Left cardiac atrium (tissue), 4 donors: Measurements from ENCODE around the gene FOXF2. TPM values are rescaled to one million over a fixed set of nuclear protein-coding genes. Genes with fewer than 3 reads are reported as not detected.

Experiments used
- ATAC-seq, 2 donors: fragments of 200-7000 bp; cut with Tn5 transposase; one replicate each; pipeline ENCODE4 v1.9.1; 2020; ENCODE audit warnings: mild to moderate bottlenecking in 2 of 2, moderate library complexity in 2 of 2
- DNase-seq: peaks from one replicate; pipeline ENCODE4 v3.0.0-alpha.2; 2020
- intact Hi-C, 2 donors: fragments of 100-400 bp; cut with DNase I; formaldehyde crosslinking; loops; one replicate each; pipeline versions ENCODE4 v1.14.1 to v1.15.1; 2022 to 2023
- total RNA-seq, 2 donors: library from RNA; stranded (reverse); fragmentation: NEBNext Ultra II Directional; extraction: Animal tissue kit (Norgen Biotek cat#: 25700); gene quantifications; one replicate each; pipeline ENCODE4 v1.2.1, GENCODE V29; 2021
- donor health status: DM: no; HTN: yes; CAD: no.
- donor health status: DM: no; HTN: yes; CAD: no; lungs with severe emphysema.
- donor health status: DM: yes; HTN: yes; CAD: no.
- donor health status: Dilated cardiomyopathy.

The FOXF2 gene
- total RNA-seq, 2 donors from 2014 or later: 0.24 to 0.29 TPM

GRCh38 chr6:1377526-1377925 is 11.8 kb upstream of the FOXF2 start:
- ATAC-seq (no peak), DNase-seq (no peak)
- intact Hi-C loops: no loop called here

- ATAC-seq (no peak), DNase-seq (no peak)
- intact Hi-C loops: no loop called here
These were observed 11.0 kb upstream of the FOXF2 start for GRCh38 chr6:1378065-1379016.

- intact Hi-C loops: no loop called here
- ATAC-seq (no peak), DNase-seq (no peak)
These were observed 10.2 kb upstream of the FOXF2 start for GRCh38 chr6:1379017-1379787.

DNA sequence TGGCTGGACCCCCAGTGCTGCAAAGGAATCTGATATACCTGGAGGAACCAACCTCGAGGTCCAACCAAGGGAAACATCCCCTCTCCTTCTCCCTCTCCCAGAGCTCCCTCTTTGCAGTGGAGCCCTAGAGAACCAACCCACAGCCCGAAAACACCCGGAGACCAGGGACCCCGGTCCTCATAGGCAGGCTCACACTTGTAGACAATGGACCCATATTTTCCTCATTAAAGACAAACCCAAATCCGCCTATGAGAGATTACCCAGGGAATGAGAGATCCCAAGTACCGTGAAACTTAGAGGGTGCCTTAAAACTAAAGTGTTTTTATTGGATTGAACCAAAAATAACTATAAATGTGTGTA is 9.6 kb upstream of the FOXF2 start:
- no peak for DNase-seq
- no peak for ATAC-seq
- intact Hi-C loops: loop anchor here (5.0 kb wide), 3 partner anchors 467 to 787 kb away; no protein-coding TSS in a partner anchor

GRCh38 chr6:1380625-1381427 is 8.6 kb upstream of the FOXF2 start:
- DNase-seq (no peak), ATAC-seq (no peak)
- intact Hi-C loops: loop anchor here (5.0 kb wide), 3 partner anchors 469 to 789 kb away; no protein-coding TSS in a partner anchor

DNA sequence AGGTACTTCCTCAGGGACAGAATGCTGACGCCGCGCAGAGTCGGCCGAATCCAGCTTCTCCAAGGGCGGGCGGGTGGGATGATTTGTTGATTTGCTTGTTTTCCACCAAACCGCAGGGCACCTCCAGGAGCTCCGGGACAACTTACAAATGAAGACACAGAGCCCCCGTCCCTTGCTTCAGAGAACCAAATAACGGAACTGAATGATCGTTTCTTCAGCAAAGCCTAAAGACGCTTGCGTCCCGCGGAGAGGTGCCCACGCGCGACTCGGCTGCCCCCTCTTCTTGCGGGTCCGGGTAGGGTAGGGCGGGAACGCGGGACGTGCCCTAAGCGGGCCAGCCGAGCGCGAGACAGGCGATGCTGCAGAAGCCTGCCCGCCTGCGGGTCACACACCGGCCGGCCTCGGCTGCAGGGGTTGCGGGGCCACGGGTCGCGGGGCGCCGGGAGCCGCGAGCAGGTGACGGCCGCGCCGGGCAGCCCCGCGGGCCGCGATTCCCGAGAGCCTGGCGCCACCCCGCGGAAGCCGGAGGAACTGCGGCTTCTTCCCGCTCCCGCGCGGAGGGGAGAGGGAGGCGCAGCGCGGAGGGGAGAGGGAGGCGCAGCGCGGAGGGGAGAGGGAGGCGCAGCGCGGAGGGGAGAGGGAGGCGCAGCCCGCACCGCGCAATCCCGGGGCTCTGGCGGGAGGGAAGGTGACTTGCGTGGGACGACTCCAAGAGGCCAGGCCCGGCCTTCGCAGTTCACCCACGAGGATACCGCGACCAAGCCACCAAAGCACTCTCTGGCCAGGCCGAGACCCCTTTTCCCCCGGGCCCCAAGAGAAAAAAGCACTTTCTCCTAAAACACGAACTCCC is 7.7 kb upstream of the FOXF2 start:
- DNase-seq: peak; percentile 50
- intact Hi-C loops: loop anchor here (2.0 to 5.0 kb wide), 4 partner anchors 469 to 789 kb away; no protein-coding TSS in a partner anchor
- ATAC-seq: peak; percentile 83 to 84

DNA sequence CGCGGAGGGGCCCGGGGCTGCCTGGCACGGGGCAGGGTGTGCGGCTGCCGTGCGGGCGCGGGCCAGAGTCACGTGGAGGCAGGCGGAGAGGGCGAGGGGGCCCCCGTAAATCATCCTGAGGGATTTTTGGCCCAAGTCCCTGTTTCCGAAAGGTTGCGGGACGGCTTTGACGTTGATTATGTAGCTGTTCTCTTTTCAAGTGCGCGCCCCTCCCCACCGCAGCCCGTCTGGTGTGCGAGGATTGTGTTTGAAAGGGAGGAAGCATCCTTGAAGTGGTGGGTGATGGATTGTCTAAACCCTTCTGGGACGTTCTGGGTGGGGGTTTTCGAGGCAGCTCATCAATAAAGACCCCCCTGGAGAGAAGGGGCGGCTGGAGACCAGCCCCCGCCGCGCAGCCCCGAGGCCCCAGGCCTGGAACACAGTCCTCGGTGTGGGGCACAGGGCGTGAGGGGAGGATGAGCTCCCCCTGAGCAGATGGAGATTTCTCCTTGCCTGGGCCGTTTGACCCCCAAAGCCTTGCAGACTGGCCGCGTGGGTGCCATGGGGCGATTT is 7.0 kb upstream of the FOXF2 start:
- intact Hi-C loops: loop anchor here (2.0 to 5.0 kb wide), 4 partner anchors 470 to 790 kb away; no protein-coding TSS in a partner anchor
- ATAC-seq (no peak), DNase-seq (no peak)

DNA sequence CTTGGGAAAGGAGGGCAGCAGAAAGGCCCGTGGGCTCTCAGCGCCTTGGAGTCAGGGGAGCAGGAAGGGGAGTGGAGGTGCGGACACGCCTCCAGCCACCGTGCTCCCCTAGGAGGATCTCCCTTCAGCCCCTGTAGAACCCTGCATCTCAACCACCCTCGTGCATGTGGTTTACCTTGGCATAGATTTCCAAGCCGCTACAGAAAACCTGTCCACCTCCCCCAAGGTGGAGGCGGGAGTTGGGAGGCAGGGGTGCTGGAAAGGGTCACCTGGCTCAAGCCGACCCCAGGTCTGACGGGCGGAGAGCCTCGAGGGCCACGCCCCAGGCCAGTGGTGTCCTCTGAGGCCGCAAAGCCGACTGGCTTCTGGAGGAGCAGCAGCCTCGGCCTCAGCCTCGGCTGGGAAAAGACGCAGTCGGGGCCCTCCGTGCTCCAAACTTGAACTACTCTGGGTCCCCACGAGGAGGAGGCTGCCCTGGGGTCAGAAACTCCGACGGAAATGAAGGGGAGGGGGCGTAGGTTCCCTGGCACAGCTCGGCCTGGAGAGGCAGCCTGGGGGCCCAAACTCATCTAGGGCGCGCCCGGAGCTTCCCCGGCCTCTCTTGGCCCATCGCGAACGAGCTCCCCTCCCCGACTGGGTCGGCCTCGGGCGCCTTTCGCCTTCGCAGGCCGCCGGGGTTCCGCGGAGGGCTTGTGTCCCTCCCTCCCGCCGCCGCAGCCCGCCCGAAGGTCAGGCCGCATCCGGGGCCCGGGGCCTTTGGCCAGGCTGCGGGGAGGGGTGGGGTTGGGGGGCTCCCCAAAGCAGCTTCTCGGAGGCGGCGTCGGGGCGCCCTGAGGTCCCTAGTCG is 6.3 kb upstream of the FOXF2 start:
- no peak for ATAC-seq
- intact Hi-C loops: loop anchor here (2.0 to 5.0 kb wide), 4 partner anchors 471 to 791 kb away; no protein-coding TSS in a partner anchor

GRCh38 chr6:1383729-1384548 is 5.4 kb upstream of the FOXF2 start:
- intact Hi-C loops: loop anchor here (2.0 to 5.0 kb wide), 4 partner anchors 472 to 792 kb away; no protein-coding TSS in a partner anchor
- DNase-seq: no peak
- no peak for ATAC-seq

More for the DNA sequence above, 6.3 kb upstream of the FOXF2 start:
- no peak for DNase-seq

GRCh38 chr6:1384549-1385128 is 4.7 kb upstream of the FOXF2 start:
- intact Hi-C loops: loop anchor here (5.0 kb wide), 4 partner anchors 472 to 792 kb away; no protein-coding TSS in a partner anchor
- DNase-seq (no peak), ATAC-seq (no peak)

DNA sequence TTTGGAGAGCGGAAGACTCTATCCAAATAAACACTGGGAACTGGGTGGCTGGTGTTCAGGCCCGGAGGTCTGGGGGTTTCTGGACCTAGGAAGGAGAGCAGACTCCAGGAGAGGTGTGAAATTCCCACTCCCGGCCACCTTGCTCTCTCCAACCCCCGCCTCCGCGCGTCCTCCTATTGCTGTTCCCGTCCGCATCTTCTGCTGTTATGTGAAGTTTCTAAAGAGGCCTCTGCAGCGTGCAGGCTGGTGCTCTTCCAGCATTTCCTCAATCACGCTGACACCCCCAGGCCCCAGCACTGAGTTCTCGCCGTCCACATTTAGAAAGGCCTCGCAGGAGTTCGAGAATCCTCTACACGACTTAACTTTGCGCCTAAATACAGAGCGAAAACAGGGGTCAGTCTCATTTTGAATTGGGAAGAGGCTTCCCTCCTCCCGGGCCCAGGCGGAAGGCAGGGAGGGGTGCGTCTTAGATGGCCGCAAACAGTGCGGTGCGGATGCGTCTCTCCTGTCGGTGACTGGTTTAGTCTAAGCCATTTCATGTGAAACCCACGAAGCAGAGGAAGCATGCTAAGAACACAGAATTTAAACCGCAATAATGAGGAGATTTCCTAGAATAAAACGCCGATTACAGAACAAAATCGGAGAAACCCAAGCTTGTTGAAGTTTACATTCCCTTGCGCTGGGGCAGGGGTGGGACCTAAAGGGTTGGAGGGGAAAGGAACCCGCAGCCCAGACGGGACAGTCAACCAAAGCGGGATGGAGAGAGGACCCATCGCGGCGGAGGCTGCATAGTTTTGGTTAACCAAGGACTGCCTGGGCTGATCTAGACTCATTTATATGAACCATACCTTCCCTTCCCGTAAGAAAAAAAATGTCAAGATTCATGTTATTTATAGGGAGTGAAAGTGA is 4.0 kb upstream of the FOXF2 start:
- no peak for DNase-seq
- ATAC-seq: no peak
- intact Hi-C loops: loop anchor here in 1 of 2 donors (5.0 kb wide), 1 partner anchor 763 kb away; no protein-coding TSS in a partner anchor

DNA sequence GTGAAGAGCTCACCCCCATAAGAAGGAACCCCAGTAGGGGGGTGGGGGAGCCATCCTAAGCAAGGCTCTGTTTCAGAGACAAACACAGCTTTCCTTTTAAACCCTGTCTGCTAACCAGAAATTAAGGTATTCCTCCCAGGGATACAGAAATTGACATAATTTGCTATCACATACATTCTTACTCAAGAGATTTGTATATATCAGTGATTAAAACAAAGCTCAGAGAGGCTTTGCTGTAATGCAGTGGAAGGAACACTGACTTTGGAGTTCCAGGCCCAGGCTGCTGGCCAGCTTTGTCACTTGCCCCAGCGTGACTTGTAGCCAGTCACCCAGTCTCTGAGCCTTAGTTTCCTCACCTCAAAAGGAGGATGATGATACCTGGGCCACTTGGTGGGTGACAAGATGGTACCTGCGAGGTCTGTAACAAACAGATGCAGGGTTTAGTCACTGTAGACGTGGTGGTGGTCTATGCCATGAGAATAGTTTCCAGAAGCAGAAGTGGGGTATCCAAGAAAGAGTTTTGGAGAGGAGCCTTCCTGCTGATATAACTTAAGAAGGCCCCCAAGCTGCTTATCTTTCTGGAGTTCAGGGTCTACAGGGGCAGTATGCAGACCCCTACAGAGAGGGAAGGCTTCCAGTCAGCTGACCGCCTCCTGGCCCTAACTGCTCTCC is 3.2 kb upstream of the FOXF2 start:
- DNase-seq (no peak), ATAC-seq (no peak)
- intact Hi-C loops: loop anchor here in 1 of 2 donors (5.0 kb wide), 1 partner anchor 764 kb away; no protein-coding TSS in a partner anchor

DNA sequence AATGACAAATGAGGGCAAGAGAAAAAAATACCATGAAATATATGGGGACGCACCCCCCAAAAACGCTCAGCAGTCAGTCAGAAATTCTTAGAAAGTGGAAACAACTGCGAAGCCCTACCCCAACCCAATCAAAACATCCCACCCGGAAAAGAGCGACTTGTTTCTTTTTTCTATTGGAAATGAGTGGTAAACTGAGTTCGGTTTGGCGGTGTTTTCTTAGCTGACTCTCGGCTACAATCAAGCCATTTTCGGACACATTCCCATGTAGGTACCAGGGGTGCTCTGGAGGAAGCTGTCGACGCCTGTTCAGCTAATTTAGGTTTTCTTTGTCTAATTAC is 1.9 kb upstream of the FOXF2 start:
- intact Hi-C loops: loop anchor here in 1 of 2 donors (5.0 kb wide), 1 partner anchor 765 kb away; no protein-coding TSS in a partner anchor
- no peak for ATAC-seq
- no peak for DNase-seq
